Kidney capillary endothelial cell (primary cell): ENCODE results near the gene RTN4.
"Not testable (repeated sequence)": the region's sequence is repeated elsewhere in the genome, so short reads cannot be mapped to it uniquely, and the experiment has no call there.

ENCODE experiments used
- DNase-seq: peaks from one replicate; pipeline ENCODE4 v3.0.0-alpha.2; 2018; ENCODE audit warnings: low spot score

The RTN4 gene

DNA sequence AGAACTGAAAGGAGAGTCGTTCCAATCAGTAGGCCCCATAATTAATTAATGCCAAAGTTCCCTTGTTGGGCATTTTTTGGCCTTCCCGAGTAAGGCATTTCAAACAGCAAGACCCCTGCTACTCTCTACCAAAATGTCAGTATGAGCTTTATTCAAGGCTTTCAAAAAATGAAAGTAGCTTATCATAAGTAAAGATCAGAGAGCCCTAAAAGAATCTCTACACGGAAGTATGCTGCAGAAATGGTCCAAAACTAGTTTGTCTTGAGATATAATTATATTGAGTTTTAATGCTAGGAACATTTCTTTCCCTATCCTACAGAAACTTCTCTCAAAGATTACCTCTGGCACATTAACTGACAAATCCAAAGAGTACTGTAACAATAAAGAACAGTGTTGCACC is 43.9 kb downstream of the RTN4 start:
- DNase-seq, result no peak

DNA sequence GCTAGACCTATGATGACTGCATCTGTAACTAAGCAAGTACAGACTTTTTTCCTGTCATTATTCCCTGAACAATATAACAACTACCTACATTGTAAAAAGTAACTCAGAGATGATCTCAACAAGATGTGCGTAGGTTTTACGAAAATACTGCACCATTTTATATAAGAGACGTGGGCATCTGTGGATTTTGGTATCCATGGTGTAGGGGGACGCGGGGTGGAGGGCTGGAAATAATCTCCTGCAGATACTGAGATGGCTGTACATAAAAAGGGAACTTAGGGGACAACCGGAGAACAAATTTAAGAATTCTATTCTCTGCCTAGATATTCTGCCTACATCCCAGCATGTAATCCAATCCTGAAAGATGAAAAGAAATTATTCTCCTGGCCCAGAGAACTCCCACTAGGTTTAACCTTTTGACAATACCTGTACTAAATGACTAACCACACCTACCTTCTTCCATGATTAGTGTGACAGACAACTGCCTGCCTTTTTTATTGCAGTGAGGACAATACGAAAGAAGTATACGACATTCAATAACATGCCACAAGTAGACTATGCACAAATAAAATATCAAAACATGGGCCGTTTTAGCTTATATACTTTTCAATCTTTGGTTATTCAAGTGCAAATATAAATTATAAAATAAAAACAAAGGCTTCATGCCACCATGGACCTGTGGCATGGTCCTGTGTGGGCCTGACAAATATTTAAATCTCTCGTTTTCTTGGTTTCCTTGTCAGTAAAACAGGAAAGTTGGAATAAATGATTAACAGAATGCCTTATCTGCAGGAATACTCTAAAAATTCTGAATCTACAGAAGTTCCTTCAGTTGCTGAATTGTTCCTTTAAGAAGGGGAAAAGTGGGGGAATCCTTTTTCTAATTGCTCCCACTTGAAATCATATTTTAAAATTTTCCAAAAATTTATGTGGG is 46.3 kb downstream of the RTN4 start:
- no peak for DNase-seq

DNA sequence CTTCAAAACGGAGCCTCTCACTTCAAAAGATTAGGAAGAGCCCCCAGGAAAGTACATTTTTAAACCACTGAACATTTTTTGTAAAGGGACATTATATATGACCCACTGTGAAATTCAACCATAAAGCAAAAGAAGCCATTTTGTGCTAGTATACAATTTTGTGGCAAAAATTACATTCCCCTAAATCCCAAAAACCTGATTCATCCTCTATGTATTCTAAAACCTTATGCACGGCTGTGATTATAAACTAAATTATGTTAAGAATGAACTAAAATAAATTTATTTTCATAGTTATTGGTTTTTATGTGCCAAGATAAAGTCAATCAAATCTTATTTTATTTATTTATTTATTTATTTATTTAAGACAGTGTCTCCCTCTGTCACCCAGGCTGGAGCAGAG is 48.5 kb downstream of the RTN4 start:
- DNase-seq, result no peak

DNA sequence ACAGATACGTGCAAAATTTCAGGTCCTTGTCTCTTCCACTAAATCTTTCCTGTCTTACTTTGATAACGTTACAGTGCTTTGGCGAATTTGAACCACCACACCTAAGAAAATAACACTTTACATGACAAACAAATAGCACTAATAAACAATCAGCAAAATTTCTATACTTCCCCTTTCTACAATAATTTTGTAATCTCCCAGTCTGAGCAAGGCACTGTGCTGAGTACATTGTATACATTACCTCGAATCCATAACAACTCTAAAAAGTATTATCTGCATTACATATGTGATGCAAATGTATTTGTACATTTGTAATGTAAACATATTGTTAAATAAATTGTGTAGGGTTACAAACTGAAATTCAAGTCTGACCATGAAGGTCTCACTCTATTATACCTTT is 49.9 kb downstream of the RTN4 start:
- no peak for DNase-seq

DNA sequence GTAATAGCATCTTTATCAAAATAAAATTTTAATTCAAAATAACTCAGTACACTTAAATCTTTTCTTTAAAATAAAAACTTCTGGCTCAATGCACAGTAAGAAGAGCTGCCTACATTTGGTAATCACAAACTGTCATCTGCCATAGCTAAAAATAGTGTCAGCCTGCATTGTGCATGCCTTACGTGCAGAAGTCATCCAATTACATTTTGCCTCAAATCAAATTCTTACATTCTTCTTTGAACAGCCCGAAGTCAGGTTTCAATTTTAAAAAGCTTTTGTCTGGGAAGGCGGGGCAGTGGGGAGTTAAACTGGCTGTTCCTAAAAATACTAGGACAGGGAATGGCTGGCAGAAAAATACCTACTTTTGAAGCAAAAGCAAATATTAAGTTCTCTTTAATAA is 51.1 kb downstream of the RTN4 start:
- DNase-seq, result peak; percentile 26

DNA sequence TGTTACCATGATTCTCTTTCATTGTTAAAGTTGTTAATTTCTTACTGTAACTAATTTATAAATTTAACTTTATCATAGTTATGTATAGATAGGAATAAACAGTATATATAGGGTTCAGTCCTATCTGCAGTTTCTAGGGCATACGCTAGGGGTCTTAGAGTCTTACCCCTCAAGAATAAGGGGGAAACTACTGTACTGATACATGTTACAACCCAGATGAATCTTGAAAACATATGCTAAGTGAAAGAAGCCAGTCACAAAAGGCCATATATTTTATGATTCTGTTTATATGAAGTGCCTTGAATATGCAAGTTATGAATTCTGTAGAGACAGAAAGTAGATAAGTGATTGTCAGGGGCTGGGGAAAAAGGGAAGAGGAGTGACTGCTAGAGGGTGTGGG is 52.4 kb downstream of the RTN4 start:
- DNase-seq, result no peak

DNA sequence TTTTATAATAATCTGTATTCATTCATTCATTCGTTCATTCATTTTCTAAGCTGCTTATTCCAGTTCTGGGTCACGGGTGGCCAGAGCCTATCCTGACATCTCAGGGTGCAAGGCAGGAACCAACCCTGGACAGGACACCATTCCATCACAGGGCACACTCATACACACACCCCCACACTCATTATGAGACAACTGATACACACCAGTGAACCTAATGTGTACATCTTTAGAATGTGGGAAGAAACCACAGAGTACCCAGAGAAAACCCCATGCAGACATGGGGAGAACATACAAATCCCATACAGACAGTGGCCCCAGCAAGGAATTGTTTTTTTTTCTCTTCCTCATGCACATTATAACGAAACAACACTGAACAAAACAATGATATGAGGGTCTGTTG is 54.7 kb downstream of the RTN4 start:
- no peak for DNase-seq

DNA sequence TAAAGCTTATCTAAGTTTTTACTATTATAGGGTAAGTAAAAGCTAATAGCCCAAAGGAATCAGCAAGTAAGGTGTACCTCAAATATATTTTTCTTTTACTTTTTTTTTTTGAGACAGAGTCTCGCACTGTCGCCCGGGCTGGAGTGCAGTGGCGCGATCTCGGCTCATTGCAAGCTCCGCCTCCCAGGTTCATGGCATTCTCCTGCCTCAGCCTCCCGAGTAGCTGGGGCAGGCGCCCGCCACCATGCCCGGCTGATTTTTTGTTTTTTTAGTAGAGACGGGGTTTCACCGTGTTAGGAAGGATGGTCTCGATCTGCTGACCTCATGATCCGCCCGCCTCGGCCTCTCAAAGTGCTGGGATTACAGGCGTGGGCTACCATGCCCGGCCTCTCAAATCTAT is 59.6 kb downstream of the RTN4 start:
- not testable (repeated sequence) for DNase-seq

DNA sequence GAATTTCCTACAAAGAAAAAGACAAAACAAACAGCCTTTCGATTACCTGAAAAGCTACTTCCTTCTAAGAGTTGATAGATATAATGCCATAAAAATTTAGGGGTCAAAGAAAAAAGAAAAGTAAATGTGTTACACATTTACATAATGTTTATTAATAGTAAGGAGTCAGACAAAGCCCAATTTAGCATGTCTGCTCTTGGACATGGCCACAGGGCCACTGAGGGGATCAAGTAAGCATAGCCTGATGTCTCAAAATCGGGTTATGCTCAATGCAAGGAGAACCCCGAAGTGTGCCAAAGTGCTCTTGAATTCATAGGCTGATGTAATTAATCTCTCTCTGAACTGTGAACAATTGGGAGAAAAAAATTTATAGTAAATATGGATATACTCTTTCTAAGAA is 61.6 kb downstream of the RTN4 start:
- DNase-seq, result no peak

DNA sequence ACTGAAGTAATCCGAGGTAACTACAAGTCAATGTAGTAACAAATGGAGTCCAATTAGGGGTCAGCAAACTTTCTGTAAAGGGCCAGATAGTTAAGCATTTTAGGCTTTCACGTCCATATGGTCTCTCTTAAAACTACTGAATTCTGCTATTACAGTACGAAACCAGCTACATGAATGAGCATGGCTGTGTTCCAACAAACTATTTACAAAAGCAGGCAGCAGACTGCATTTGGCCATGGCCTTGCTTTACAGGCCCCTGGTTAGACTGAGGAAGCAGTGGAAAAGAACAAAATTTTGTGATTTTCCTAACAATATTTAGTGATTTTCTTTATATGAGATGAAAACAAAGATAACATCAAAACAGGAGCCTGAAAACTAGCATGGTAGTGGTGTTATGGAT is 64.0 kb downstream of the RTN4 start:
- no peak for DNase-seq

DNA sequence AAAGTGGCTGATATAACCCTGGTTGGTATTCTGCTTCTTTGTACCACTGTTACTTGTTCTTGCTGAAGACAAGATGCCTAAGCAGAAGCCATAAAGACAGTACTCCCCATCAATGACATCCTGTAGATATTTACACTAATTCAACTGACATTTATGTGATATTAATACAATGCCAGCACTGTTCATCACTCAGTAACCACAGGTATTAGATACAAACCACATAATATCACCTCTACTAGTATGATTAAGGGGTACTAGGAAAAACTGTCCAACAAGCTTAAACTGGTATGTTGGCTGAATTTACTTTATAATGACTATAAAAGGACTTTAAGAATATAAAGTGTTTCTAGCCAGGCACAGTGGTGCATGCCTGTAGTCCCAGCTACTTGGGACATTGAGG is 65.8 kb downstream of the RTN4 start:
- DNase-seq, result no peak

DNA sequence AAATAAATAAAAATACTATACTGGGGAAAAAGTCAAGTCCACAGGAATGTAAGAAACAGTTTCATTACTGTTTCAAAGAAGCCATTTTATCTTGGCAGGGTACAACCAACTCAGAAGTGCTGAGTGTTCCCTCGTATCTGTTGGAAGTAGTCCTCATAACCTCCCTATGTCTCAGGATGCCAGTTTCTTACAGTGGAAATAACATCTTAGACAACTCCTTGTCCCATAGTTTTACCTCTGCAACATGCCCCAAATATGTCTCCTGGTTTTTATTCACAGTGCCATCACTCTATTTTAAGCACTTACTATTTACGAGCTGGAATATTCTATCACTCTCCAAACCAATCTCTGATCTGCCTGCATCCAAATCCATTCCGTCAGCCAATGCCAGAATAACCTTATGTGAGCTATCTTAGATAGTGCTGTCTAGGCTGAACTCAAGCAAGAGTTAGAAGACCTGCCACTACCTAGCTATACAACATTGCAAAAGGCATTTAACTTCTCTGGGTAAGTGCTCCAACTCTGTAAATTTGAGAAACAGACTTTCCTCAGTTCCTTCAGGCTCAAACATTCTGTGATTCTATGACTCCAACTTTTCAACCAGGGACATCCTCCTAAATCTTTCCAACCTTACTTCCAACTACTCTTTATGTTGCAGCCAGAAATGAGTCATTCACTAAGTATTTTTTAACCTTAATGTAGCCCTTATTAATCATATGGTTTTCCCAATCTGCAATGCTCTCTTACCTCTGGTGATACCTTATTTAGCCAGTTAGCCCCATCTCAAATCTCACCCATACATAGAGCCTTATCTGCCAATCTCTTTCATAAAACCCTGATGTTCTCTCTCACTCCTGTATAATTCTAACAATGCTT is 66.7 kb downstream of the RTN4 start:
- peak; percentile 32 for DNase-seq

DNA sequence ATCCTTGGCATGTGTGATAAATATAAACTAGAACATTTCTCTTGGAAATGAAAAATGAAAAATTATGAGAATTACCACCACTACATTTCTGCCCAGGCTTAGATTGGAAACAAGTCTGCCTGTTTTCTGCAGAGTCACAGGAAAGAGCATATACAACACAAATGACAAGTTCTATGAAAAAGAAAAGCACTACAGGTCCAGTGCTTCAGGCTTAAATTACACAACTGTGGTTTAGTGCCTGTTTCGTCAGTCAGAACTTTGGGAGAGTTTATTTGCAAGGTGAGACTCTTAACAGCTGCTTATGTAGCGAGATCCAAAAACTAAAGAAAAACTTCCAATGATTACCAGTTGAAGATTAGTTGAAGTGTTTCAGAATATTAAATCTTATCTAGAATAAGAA is 68.9 kb downstream of the RTN4 start:
- DNase-seq, result no peak

DNA sequence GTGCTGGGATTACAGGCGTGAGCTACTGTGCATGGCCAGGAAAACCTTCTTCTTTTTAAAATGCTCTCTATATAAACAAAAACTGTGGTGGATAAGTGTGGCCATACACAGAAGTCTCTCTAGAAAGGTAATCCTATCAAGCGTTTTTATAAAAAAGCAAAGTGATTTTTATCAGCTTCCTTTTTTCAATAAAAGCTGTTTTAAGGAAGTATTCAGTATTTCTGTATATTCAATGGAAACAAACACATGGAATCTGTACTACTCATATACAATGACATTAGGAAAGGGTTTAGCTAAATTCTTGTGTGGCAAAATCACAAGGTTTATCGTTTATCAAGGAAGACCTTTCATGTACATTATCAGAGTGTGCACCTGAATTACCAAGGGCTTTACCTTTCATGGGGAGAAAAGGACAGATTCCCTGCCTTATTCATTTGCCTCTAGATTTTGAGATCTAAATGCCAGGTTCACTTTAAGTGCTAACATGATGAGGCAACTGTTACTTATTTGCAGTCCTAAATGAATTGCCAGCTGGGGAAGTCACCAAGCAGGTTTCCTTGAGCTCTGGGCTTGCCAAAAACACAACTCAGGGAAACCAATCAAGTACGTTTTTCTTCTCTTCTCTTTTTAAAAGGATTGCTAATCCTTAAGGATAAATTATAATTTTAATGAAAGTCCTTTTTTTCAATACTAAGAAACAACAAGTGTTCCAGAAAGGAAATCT is 70.8 kb downstream of the RTN4 start:
- DNase-seq, result no peak

DNA sequence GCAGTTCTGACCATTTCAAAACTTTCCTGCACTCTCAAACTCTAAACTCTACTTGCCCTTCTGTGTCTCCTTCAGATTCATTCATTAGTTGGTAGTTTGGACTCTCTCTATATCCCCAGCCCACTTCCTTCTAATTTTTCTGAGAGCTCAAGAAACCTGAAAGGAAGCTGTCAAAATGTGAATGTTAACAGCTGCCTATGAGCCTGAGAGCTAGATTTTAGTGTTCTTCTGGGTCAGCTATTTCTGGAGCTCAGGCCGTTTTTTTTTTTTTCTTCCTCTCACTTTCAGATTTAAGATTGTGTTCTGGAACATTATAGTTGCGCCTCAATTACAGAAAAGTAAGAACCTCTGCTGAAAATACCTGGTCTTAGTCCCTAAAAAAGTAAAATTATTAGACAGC is 73.1 kb downstream of the RTN4 start:
- DNase-seq, result no peak

DNA sequence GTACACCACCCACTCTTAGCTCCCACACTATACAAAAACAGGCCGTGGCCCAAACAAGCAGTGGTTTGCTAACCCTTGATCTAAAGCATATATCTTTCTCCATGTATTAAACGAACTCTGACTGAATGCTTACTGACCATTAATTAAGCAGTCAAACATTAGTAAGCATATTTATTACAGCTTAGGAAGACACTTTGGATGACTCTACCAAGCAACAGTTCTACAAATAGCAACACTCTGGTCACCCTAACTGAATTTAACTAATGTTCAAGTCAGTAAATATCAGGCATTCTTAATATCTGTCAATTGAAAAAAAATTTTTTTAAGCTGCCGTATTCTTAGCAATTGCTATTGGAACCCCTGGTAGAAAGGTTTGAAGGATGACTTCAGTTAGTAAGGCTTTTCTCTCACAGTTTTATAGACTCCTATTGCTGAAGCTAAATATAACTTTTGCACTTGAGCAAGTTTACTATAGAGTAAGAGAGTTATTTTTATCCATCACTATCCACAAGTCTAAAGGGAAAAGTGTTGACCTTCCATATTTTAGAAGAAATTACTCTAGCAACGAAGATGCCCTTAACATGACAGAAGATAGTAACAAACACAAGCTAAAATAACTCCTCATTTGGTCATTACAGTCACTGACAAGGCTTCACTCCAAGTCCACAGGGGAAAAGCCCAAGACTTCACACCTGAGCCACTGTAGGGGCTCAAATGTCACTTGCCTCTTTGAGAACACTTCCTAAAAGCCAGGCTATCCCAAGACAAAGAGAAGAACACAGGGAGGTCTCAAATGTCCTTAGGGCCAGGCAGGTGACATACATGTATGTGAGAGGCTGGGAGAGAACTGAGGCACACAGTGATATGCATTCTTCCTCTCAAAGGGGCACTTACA is 74.4 kb downstream of the RTN4 start:
- DNase-seq, result no peak

DNA sequence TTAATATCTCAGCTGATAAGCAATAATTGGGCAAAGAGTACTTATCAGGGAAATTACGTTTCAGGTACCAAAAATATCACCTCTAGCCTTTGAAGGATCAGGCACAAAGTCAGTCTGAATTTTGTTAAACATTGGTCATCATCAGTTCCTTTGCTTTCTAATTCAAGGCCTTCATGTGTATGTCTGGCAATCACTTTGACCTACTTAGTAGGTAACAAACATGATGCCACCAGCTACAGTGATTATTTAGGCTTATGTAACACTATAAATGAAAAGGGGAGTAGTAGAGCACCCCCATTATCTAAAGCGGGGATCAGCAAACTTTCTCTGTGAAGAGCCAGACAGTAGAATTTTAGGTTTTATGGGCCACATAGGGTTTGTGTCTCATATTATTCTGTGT is 75.1 kb downstream of the RTN4 start:
- no peak for DNase-seq

DNA sequence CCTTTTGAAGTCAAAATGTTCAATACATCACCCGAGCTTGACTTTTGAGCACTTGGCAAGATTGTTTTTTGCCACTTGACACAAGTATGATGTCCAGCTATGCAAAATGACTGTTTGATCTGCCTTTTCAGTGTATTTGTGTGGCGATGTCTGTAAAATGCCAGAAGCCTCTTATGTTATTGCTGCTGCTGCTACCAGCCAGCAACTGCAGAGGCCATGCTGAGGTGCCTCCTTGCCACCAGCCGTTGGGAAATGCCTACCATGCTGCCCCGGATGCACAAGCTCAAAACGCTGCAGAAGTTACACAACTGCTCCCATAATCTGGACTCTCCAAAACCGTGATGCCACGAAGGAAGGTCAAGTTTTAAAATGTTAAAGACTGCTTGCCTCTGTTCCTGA is 80.3 kb downstream of the RTN4 start:
- no peak for DNase-seq

DNA sequence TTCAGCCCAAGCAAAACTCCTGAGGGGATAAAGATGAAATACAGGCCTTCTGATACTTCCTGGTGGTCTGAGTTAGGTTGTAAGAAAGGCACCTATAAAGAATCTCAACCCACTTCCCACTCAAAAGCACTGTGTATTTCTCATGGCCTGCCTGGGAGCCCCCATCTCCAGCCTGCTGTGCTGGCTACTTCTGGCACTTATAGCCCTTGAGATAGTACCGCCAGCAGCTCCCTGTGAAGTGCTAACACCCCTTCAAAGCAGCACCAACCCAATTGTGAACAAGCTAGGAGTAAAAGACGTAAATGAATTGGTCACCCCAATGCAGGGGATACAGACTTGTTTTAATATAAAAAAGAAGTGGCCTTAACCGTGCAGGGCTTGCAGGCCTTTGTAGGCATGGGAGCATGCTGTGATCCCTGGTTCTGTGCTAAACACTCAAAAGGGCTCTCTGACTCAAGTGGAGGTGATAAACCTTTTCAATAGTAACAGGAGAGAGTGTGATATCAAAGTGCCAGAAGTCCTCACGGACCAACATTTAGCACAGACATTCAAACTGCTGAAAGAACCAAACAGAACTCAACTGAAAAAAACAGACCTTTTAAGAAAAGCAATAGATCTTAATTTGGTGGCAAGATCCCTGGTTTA is 80.8 kb downstream of the RTN4 start:
- no peak for DNase-seq

DNA sequence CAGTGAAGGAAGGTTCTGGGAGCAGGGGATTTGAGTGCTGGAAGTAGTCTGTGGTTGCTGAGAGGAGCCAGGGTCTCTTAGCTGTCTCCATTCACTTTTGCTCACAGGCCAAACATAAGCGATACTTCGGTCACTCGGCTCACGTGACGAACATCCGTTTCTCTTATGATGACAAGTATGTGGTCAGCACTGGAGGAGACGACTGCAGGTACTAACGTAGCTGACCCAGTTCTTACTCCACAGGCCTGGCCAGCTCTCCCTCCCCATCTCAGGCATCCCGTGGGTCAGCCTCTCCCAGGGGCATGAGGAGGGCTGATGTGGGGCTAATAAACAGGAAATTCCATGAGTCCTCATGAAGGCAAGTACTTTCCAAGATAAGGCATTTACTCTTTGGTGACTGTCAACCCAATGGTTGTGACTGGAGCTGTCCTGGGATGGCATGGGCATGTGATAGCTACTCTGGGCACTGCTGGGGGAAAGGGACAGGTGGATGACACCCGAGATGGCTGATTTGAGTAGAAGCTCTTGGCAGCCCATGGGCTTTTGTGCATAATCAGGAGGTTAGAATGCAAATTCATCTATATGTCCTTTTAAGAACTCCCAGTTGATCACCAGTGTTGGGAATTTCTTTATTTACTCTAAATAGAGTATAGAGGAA is 81.6 kb downstream of the RTN4 start:
- no peak for DNase-seq
